Activated CD4-positive, alpha-beta memory T cell treated with anti-CD3 and anti-CD28 coated beads for 36 hours (primary cell): ENCODE measurements around the gene PLXNA4. TPM values are rescaled to one million over a fixed set of nuclear protein-coding genes. Genes with fewer than 3 reads are reported as not detected.

ENCODE experiments used
- CTCF ChIA-PET: fragments of 350-600 bp; sonication (Branson Sonifier 250); formaldehyde crosslinking; loops from one replicate; lab custom pipeline; 2021; ENCODE audit warnings: antibody characterized with exemption, inconsistent platforms; lab: Charles Lee
- POLR2A ChIA-PET: fragments of 350-600 bp; sonication (Branson Sonifier 250); formaldehyde crosslinking; loops from one replicate; lab custom pipeline; 2021; ENCODE audit warnings: antibody characterized with exemption; lab: Charles Lee
- DNase-seq: peaks from one replicate; pipeline ENCODE4 v3.0.0-alpha.2; 2020
- H3K27ac Mint-ChIP-seq: one replicate; pipeline ENCODE4 v1.8.0; 2021; ENCODE audit warnings: mixed read lengths
- H3K27me3 Mint-ChIP-seq: one replicate; pipeline ENCODE4 v1.8.0; 2021; ENCODE audit warnings: mixed read lengths
- H3K36me3 Mint-ChIP-seq: one replicate; pipeline ENCODE4 v1.8.0; 2021; ENCODE audit warnings: mixed read lengths
- H3K4me1 Mint-ChIP-seq: one replicate; pipeline ENCODE4 v1.8.0; 2021; ENCODE audit warnings: low read depth, mixed read lengths
- H3K4me3 Mint-ChIP-seq: one replicate; pipeline ENCODE4 v1.8.0; 2021; ENCODE audit warnings: mild to moderate bottlenecking, mixed read lengths
- H3K9me3 Mint-ChIP-seq: one replicate; pipeline ENCODE4 v1.8.0; 2021; ENCODE audit warnings: mixed read lengths
- intact Hi-C: fragments of 100-400 bp; cut with micrococcal nuclease; formaldehyde crosslinking; loops from one replicate; pipeline ENCODE4 v1.15.1; 2023
- total RNA-seq, 2 experiments: library from RNA; stranded (reverse); gene quantifications; one replicate each; pipeline ENCODE4 v1.2.3, GENCODE V29; 2021

Gene PLXNA4
- total RNA-seq, 2 experiments from 2014 or later: 0.17 to 0.24 TPM

DNA sequence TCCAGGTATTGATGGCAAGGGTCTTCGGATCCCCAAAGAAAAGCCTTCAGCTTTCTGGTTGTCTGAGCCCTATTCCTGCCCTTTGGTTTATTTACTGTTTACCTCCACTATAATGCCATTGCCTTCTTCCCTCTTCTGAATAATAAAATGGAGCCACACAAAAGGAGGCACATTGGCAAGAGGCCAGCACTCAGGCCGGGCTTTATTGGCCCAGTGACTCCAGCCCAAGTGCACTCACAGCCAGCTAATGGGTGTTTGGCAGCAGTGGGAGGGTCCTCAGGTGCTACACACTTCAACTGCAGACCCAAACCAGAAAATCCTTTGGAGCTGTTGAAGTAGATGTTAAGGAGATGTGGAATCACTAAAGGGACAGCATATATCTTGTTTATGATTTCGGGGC, 336.0 kb downstream of the PLXNA4 start:
- ChIA-PET CTCF (no interaction called here), POLR2A (no interaction called here)
- H3K4me3 Mint-ChIP-seq: no peak overlapping the region

DNA sequence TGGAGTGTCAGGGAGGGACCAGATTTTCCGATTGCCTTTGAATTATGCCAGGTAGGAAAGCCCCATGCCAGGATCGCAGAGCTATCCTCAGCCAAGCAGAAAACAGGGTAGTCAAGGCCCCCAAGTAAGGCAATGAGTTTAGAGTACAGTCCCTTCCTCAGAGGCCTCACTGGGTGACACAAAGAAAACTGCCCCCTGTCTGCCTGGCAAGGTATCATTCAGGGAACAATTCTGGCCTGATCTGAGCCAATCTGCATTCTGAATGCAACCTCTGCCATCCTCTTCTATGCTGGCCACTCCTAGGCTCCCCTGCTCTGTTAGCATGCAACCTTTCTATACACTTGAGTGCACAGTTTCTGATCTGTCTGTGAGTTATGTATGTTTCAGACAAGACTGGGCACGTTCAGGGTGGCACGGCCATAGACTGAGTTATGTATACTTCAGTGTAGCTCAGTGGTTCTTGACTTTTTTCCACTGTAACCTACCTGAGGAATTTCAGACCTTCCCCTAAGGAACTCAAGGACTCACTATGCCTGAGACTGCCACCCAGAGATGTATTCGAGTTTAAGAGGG, 336.8 kb downstream of the PLXNA4 start:
- Mint-ChIP-seq H3K27ac (no peak overlapping the region), H3K4me3 (no peak overlapping the region), H3K36me3 (no peaks in the 10 kb centered on the region), H3K27me3 (peaks cover 1% of the 10 kb centered on the region), H3K9me3 (no peaks in the 10 kb centered on the region), H3K4me1 (no peaks in the 10 kb centered on the region)
- no peak for DNase-seq
- ChIA-PET CTCF (no interaction called here), POLR2A (no interaction called here)
- intact Hi-C loops: no loop called here

More for the DNA sequence above, 336.0 kb downstream of the PLXNA4 start:
- no peaks in the 10 kb centered on the region for H3K4me1 Mint-ChIP-seq
- intact Hi-C loops: no loop called here
- peaks cover 4% of the 10 kb centered on the region for H3K27me3 Mint-ChIP-seq
- H3K9me3 Mint-ChIP-seq: no peaks in the 10 kb centered on the region
- H3K27ac Mint-ChIP-seq: no peak overlapping the region
- H3K36me3 Mint-ChIP-seq: no peaks in the 10 kb centered on the region
- DNase-seq: no peak

DNA sequence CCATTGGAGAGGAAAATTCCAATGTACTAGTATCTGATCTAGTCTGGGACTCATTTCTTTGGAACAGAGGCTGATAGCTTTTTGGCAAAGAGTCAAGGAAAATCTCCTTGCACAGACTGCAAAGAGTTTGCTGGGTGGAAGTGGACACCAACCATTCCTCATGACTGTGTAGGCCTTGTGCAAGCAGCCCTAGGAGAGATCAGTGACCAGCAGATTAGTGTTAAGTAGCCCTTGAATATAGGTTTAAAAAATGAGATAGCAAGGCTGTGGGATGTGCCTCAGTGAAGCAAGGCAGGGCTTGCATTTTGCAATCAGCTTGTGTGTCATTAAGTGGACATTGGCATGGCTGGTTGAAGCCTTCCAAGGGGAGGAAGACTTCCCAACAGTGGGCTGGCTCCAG, 341.6 kb downstream of the PLXNA4 start:
- no peaks in the 10 kb centered on the region for H3K36me3 Mint-ChIP-seq
- ChIA-PET POLR2A (no interaction called here), CTCF (no interaction called here)
- intact Hi-C loops: no loop called here
- no peak overlapping the region for H3K27ac Mint-ChIP-seq
- H3K4me1 Mint-ChIP-seq: no peaks in the 10 kb centered on the region
- H3K9me3 Mint-ChIP-seq: no peaks in the 10 kb centered on the region
- no peak for DNase-seq
- no peaks in the 10 kb centered on the region for H3K27me3 Mint-ChIP-seq
- no peak overlapping the region for H3K4me3 Mint-ChIP-seq

DNA sequence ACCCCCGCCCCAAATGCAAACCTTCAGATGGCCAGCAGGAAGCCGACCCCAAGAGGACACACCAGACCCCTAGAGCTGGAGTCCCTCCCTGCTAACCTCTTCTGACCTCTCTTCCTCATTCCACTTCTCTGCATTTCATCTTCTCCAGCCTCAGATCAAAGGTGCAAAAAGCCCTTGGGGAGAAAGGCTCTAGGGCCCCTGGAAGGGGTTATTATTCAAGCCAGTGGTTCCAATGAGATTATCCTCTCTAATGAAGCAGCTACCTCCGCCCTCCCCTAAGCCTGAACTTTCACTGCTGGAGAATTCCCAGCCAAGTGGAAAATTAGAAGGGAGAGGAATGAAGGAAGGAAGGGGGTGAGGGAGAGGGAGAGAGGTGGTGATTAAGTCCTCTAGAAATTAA, 343.9 kb downstream of the PLXNA4 start:
- Mint-ChIP-seq H3K36me3 (no peaks in the 10 kb centered on the region), H3K27me3 (no peaks in the 10 kb centered on the region), H3K9me3 (no peaks in the 10 kb centered on the region), H3K4me1 (no peaks in the 10 kb centered on the region), H3K27ac (no peak overlapping the region), H3K4me3 (no peak overlapping the region)
- ChIA-PET POLR2A (no interaction called here), CTCF (no interaction called here)
- DNase-seq: no peak
- intact Hi-C loops: no loop called here

DNA sequence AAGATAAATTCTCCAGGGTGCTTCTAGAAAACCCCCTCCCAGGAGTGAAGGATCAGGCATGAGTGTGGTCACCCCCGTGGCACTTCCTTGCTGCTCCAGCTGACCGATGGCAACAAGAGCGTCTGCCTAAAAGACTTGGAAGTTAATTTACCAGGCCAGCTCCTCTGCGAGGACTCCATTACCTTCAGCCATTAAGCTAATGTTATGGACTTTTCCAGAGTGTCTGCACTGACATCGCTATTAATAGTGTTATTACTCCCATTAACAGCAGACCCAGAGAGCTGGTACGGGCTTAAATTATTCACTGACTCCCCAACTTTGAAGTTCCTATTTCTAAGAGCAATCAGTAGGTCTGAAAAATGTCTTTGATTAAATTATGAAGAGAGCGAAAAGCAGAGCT, 345.8 kb downstream of the PLXNA4 start:
- Mint-ChIP-seq H3K27me3 (peaks cover 1% of the 10 kb centered on the region), H3K9me3 (no peaks in the 10 kb centered on the region), H3K27ac (no peak overlapping the region), H3K4me3 (no peak overlapping the region), H3K4me1 (no peaks in the 10 kb centered on the region), H3K36me3 (no peaks in the 10 kb centered on the region)
- intact Hi-C loops: no loop called here
- CTCF ChIA-PET: interaction anchor here (0.7 kb wide), 1 partner anchor 261 kb away, joined by 3 read pairs; no protein-coding TSS in a partner anchor
- POLR2A ChIA-PET: no interaction called here
- no peak for DNase-seq

DNA sequence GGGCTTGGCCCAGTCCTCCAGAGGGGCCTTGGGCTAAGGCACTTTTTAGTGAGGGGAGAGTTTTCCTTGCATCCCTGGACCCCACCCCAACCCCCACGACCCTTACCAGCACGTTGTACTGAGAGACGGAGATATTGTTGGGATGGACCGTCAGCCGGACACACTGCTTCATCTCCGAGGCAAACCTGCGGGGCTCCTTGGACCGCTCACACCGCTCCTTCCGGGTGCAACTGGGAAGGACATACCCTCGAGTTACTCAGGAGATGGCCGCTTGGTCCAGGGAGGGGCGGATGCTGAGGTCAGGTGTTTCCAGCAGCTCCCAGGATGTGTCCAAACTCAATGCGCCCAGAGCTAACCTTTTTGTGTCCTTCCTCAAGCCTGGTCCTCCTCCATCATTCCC, 348.0 kb downstream of the PLXNA4 start:
- intact Hi-C loops: no loop called here
- ChIA-PET POLR2A (no interaction called here), CTCF (no interaction called here)
- no peak overlapping the region for H3K27ac Mint-ChIP-seq
- H3K9me3 Mint-ChIP-seq: no peaks in the 10 kb centered on the region
- H3K27me3 Mint-ChIP-seq: peaks cover 1% of the 10 kb centered on the region
- H3K36me3 Mint-ChIP-seq: no peaks in the 10 kb centered on the region
- no peaks in the 10 kb centered on the region for H3K4me1 Mint-ChIP-seq
- no peak overlapping the region for H3K4me3 Mint-ChIP-seq
- DNase-seq: no peak

DNA sequence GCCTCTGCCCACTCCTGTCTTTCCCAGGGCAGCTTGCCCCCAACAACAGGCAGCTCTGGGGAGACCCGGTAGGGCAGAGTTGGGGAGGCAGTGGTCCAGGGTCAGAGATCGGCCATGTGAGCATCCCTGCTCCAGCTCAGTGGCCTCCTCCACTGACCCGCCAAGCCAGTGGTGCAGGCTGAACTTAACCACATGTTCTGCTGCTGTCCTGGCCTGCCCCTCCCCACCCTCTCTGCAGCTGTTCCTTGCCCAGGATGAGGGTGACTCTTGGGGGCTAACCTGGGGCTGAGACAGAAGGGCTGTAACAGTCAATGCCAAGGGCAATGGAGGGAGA, 349.3 kb downstream of the PLXNA4 start:
- CTCF ChIA-PET: no interaction called here
- POLR2A ChIA-PET: no interaction called here
- H3K9me3 Mint-ChIP-seq: no peaks in the 10 kb centered on the region
- no peak for DNase-seq
- H3K27me3 Mint-ChIP-seq: peaks cover 1% of the 10 kb centered on the region
- no peaks in the 10 kb centered on the region for H3K4me1 Mint-ChIP-seq
- no peaks in the 10 kb centered on the region for H3K36me3 Mint-ChIP-seq
- intact Hi-C loops: no loop called here
- no peak overlapping the region for H3K27ac Mint-ChIP-seq
- H3K4me3 Mint-ChIP-seq: no peak overlapping the region

DNA sequence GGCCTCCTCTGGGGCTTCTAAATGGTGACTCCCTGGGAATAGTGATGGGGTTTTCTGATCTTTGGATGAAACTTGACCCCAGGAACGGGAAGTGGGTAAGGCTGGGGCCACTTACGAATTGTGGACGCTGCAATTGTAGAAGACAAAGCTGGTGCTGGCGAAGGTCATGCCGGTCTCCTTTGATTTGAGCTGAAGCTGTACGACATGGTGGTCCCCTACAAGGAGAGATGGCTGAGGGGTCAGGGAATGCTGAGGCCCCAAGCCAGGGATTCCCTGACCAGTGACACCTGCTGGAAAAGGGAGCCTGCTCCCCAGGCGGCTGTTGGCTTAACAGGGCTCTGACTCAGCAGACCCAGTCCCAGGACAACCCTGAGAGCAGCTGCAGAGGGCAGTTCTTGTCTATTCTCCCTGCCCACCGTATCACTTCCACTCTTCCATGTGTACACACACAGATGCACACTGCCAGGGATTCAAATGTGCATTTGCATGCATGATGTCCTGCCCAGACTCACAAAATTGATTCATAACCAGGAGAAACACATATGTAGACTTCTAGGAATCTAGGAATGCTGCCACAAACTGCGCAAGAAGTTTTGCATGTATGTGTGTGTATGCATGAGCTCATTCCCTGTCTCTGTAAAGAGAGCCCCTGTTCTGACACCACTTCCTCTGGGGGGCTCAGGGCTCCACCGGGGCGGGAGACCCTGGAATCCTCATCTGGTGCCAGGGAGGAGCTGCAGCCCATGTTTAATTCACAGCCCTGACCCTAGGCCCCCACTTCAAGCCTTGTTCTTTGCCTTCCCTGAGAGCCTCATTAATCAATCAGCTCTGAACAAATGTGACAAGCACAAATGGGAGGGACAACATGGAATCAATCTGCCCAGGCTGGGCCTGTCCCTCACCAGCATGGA, 350.0 kb downstream of the PLXNA4 start:
- no peaks in the 10 kb centered on the region for H3K9me3 Mint-ChIP-seq

DNA sequence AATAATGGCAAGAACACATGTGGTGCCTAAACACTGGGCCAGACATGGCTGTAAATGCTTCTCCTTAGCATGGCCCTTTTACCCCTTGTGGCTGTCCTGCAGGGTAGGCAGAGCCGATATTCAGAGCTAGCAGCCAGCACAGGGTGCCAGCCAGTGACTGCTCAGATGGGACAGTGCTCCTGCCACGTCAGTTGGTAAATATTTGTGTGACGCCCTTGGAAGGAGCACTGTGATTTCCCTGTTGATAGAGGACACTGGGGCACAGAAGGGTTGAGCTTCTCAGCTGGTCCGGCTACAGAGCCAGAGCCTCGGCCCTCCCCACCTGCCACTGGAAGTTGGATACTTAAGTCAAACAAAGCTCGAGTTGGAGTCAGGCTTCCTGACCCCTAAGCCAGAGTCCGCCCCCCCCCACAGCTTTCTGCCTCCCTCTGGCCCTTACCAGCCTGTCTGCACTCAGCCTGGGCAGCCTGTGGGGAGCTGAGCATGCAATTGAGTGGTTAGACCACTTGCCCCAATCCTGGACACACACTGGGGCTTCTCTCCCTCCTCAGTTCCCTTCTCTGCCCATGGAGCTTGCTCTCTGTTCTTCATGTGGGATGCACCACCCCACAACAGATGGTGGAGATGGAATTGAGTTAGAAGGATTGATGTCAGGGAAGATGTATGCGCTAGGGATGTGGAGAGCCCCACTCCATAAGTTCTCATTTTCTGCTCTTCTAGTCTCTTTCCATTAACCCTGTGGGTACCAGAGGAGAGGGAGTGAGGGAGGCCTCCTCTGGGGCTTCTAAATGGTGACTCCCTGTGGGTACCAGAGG, 350.8 kb downstream of the PLXNA4 start:
- intact Hi-C loops: no loop called here
- Mint-ChIP-seq H3K9me3 (no peaks in the 10 kb centered on the region), H3K4me1 (no peaks in the 10 kb centered on the region), H3K36me3 (no peaks in the 10 kb centered on the region), H3K4me3 (no peak overlapping the region), H3K27me3 (peaks cover 1% of the 10 kb centered on the region), H3K27ac (no peak overlapping the region)
- DNase-seq: no peak
- ChIA-PET CTCF (no interaction called here), POLR2A (no interaction called here)

More for the DNA sequence above, 350.0 kb downstream of the PLXNA4 start:
- DNase-seq: no peak
- H3K4me1 Mint-ChIP-seq: no peaks in the 10 kb centered on the region
- no peak overlapping the region for H3K27ac Mint-ChIP-seq
- no peaks in the 10 kb centered on the region for H3K36me3 Mint-ChIP-seq
- CTCF ChIA-PET: no interaction called here
- H3K27me3 Mint-ChIP-seq: peaks cover 1% of the 10 kb centered on the region
- intact Hi-C loops: no loop called here
- POLR2A ChIA-PET: no interaction called here
- H3K4me3 Mint-ChIP-seq: no peak overlapping the region

DNA sequence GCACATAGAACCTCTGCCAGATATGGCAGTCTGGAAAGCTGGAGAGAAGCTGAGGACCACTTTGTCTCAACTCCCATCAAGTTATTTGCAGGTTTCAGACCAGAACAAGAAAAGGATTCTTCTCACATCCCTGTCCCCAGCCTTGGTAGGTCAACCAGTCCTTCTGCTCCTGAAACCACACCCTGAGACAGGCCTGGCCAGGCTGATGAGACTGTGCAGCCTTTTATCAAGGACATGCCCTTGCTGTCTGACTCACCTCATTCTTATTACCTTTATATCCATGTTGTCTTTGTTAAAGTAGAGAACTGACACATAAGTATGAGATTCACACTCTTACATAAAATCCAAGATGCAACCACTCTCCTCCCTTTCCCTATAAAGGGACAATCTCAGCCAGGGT, 354.9 kb downstream of the PLXNA4 start:
- no peaks in the 10 kb centered on the region for H3K9me3 Mint-ChIP-seq
- peaks cover under 1% of the 10 kb centered on the region for H3K27me3 Mint-ChIP-seq
- ChIA-PET POLR2A (no interaction called here), CTCF (no interaction called here)
- no peak for DNase-seq
- no peak overlapping the region for H3K4me3 Mint-ChIP-seq
- H3K36me3 Mint-ChIP-seq: no peaks in the 10 kb centered on the region
- intact Hi-C loops: no loop called here
- H3K4me1 Mint-ChIP-seq: no peaks in the 10 kb centered on the region
- no peak overlapping the region for H3K27ac Mint-ChIP-seq

DNA sequence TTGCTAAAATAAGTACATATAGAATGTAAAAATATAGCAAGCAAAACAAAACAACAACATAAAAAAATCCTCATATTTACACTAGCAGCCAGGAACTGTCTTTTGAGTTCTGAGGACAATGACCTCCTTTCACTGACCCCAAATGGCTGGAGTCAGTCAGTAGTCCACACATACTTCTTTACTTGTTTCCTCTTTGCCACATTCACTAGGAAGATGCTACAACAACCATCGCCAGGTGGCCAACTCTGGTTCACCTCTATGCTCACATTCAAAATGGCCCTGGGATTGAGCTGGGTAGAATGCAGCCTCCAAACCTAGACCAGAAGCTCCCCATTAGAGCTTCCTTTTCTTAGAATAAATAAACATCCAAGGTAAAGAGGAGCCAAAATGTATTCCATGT, 356.2 kb downstream of the PLXNA4 start:
- CTCF ChIA-PET: no interaction called here
- intact Hi-C loops: no loop called here
- Mint-ChIP-seq H3K4me1 (no peaks in the 10 kb centered on the region), H3K4me3 (no peak overlapping the region), H3K36me3 (no peaks in the 10 kb centered on the region), H3K27me3 (no peaks in the 10 kb centered on the region), H3K27ac (no peak overlapping the region), H3K9me3 (no peaks in the 10 kb centered on the region)
- DNase-seq: no peak
- POLR2A ChIA-PET: no interaction called here

DNA sequence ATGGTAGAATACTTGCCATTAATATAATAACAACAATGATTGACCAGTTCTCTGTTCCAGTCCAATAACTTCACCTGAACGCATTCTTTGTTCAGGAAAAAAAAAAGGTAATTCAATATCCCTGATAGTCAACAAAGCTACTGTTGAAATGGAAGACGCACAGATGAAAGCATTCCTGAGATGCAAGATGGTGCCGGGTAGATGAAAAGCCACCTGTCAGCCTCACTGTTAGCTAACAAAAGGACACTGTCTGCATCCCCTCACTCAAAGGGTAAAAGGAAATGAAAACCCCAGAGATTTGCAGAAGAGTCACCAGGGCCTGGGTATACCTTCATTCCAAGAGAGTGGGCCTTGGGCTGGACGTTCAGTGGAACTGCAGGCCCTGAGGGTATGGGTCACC, 357.4 kb downstream of the PLXNA4 start:
- Mint-ChIP-seq H3K27ac (no peak overlapping the region), H3K9me3 (no peaks in the 10 kb centered on the region), H3K4me1 (no peaks in the 10 kb centered on the region), H3K36me3 (no peaks in the 10 kb centered on the region), H3K27me3 (no peaks in the 10 kb centered on the region), H3K4me3 (no peak overlapping the region)
- intact Hi-C loops: no loop called here
- CTCF ChIA-PET: no interaction called here
- POLR2A ChIA-PET: no interaction called here
- DNase-seq: no peak
